Kidney epithelial cell (primary cell): Measurements from ENCODE around the gene SEMA5A. TPM values are rescaled to one million over a fixed set of nuclear protein-coding genes. Genes with fewer than 3 reads are reported as not detected.

ENCODE experiments used
- DNase-seq: peaks from one replicate; pipeline ENCODE4 v3.0.0-alpha.2; 2010; ENCODE audit warnings: low read depth
- H3K27me3 ChIP-seq: 2 replicates; pipeline ENCODE4 v1.6.0; 2011; ENCODE audit warnings: low read length; ENCODE audit not compliant: control insufficient read depth, insufficient read depth
- H3K36me3 ChIP-seq: 2 replicates; pipeline ENCODE4 v1.5.1; 2011; ENCODE audit warnings: low read length; ENCODE audit not compliant: control insufficient read depth, insufficient read depth
- H3K4me3 ChIP-seq: 2 replicates; pipeline ENCODE4 v1.5.1; 2011; ENCODE audit warnings: low read depth, mild to moderate bottlenecking, control low read depth, low read length
- total RNA-seq: library from RNA; depleted of rRNA; stranded (reverse); fragments of >200 nt; gene quantifications from 2 replicates; pipeline ENCODE4 v1.2.3, GENCODE V29; 2015
- TF ChIP-seq, protein P1 (sequence below): IDR thresholded peaks from 2 replicates; pipeline ENCODE4 v1.5.1; 2011; ENCODE audit warnings: mild to moderate bottlenecking, moderate library complexity, low read length, control low read depth, inconsistent platforms; ENCODE audit not compliant: insufficient read depth, poor library complexity, severe bottlenecking

The SEMA5A gene
- total RNA-seq, 1 donor from 2014 or later, result 4.7 TPM

DNA sequence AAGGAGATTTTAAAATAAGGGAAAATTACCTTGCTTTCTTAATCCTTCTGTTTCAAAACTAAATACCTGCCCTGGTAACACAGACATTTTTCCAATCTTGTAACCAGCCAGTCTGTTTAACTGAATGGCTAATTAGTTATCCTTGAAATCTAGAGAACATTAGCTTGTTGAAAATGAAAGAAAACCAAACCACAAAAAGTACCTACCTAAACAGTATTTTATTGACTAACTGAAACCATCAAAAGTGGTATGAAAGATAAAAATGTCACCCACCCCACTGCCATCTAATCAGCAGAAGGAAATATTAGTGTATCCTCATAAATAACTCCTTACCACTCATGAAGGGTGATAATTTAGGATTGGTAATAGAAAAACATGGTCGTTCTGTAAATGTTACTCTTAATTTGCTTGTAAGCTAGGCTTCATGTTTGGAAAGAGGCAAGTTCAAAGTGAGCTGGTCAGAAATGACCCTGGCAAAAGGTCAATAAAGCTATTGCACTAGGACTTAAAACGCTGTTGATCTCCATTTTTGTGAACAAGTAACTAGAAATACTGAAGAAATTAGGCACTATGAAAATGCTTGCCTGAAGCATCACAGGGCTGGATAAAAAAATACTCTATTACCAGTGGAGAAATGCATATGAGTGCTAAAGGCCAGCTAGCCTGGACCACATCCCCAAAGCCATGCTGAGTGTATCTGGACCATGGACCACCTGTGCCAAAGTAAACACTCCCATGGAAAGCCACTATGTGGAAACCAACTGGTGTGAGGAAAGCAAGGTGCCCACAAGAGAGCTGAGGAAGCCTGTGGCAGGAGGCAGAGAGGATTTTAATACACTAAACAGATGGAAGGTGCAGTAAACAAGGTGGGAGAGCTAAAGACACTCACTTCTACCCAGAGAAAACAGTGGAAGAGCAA lies 8.4 kb downstream of the SEMA5A start:
- Histone ChIP-seq H3K4me3 (no peak overlapping the region), H3K27me3 (no peaks in the 10 kb centered on the region), H3K36me3 (no peaks in the 10 kb centered on the region)
- TF ChIP-seq, protein P1, sequence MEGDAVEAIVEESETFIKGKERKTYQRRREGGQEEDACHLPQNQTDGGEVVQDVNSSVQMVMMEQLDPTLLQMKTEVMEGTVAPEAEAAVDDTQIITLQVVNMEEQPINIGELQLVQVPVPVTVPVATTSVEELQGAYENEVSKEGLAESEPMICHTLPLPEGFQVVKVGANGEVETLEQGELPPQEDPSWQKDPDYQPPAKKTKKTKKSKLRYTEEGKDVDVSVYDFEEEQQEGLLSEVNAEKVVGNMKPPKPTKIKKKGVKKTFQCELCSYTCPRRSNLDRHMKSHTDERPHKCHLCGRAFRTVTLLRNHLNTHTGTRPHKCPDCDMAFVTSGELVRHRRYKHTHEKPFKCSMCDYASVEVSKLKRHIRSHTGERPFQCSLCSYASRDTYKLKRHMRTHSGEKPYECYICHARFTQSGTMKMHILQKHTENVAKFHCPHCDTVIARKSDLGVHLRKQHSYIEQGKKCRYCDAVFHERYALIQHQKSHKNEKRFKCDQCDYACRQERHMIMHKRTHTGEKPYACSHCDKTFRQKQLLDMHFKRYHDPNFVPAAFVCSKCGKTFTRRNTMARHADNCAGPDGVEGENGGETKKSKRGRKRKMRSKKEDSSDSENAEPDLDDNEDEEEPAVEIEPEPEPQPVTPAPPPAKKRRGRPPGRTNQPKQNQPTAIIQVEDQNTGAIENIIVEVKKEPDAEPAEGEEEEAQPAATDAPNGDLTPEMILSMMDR, result no peak
- DNase-seq, result no peak

DNA sequence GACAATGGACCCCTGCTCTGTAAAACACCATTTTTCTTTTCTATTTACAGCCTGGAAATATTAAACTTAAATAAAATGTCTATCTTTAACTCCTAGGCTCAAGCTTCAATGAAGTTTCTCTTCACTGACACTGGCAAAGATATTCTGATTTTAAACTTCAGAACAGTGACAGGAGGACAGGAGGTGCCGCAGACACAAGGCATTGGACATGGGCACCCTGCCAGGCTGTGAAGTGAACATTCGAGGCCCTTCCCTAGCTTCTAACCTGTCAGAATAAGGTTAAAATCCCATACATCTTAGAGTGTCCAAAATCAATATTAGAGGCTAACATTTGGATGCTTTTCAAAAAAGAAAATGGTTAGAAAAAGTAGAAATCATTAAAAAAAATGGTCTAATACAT lies 9.2 kb downstream of the SEMA5A start:
- H3K27me3 ChIP-seq, result no peaks in the 10 kb centered on the region
- no peak overlapping the region for H3K4me3 ChIP-seq
- no peaks in the 10 kb centered on the region for H3K36me3 ChIP-seq
- no peak for DNase-seq
- TF ChIP-seq, protein P1, result no peak

DNA sequence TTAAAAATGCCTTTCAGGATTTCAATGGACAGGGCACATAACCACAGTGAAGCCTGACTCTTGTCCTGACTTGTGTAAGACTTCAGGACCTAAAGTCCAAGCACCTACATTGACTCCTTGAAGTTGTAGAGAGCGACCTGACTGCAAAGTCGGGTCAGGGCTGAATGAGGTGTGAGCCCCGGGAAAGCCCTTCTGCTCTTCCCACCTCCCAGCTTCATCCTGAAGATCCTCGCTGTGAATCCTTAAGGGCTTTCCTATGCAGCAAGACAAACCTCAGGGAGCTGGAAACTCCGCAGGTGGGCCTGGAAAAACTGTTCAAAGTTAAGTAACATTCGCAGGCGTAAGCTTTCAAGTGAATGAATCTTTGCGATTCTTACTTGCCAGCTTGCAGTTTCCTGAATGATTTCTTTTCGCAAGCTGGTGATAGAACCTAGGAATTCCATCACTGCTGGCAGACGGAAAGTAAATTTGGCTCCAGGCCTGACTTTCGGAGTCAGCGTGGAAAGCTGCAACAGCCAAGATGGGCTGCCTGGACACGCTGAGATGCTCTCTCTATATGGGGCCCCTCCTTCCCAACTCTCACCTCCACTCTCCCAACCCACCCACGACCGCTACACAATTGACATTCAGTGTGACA lies 10.9 kb downstream of the SEMA5A start:
- Histone ChIP-seq H3K4me3 (no peak overlapping the region), H3K27me3 (no peaks in the 10 kb centered on the region)
- DNase-seq, result no peak

DNA sequence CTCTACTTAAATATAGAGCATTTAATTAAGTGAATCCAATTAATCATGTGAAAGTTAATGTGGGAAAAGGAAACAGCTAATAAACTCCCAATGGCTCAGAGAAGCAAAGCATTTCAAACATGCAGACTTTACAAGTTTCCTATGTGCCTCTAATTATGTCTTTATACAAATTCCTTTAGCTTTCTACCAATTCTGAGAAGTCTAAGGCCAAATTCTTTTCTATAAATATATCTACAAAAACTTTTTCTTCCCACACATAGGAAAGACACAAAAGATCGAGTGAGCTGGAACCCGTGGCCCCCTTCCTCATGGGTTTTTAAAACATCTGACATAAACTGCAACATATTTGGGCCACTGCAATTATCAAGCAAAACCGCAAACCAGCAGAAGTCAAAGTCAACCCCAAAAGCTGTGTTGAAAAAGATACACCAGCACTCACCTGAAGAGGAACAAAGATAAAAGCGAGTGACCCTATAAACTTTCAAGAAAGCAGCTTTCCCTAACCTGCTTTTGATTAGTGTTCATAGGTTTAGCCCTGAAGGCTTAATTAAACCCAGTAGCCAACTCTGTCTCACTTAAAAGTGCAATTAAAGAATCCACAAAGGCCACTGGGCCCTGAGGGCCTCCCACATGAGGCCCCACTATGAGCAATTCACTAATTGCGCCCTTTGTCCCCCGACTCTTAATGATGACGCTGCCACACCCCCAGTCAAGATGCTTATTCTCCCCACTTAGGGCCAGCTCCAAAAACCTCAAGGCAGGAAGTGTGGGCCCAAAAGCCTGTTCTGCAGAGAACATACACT lies 12.1 kb downstream of the SEMA5A start:
- Histone ChIP-seq H3K27me3 (no peaks in the 10 kb centered on the region), H3K4me3 (no peak overlapping the region), H3K36me3 (no peaks in the 10 kb centered on the region)
- TF ChIP-seq, protein P1, result no peak
- DNase-seq, result no peak

More for the DNA sequence above, 10.9 kb downstream of the SEMA5A start:
- no peaks in the 10 kb centered on the region for H3K36me3 ChIP-seq
- TF ChIP-seq, protein P1, result no peak

DNA sequence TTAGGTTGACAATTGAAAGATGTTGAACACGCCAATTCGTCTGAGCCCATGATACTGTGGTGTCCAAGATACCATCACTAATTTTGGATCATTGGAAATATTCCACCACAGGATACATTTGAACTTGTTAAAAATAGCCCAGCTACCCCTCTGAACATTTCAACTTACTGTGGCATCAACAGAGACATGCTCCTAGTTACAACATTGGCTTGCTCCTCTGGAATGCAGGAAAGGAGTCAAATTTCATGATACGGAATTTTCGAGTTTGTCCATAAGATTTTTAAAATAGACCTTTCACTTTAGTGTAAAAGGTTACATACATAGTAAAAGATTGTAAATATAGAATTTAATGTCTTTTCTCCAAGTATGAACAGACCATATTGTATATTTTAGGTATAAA lies 12.8 kb downstream of the SEMA5A start:
- DNase-seq, result no peak
- no peaks in the 10 kb centered on the region for H3K36me3 ChIP-seq
- no peaks in the 10 kb centered on the region for H3K27me3 ChIP-seq
- TF ChIP-seq, protein P1, result no peak
- H3K4me3 ChIP-seq, result no peak overlapping the region
